AML-193 (cell line): ENCODE data around the gene ALDH4A1.

Source experiments
- DNase-seq, 2 experiments: peaks; one replicate each; lab custom pipeline; 2025; lab: John Stamatoyannopoulos, UW

The ALDH4A1 gene, protein sequence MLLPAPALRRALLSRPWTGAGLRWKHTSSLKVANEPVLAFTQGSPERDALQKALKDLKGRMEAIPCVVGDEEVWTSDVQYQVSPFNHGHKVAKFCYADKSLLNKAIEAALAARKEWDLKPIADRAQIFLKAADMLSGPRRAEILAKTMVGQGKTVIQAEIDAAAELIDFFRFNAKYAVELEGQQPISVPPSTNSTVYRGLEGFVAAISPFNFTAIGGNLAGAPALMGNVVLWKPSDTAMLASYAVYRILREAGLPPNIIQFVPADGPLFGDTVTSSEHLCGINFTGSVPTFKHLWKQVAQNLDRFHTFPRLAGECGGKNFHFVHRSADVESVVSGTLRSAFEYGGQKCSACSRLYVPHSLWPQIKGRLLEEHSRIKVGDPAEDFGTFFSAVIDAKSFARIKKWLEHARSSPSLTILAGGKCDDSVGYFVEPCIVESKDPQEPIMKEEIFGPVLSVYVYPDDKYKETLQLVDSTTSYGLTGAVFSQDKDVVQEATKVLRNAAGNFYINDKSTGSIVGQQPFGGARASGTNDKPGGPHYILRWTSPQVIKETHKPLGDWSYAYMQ

DNA sequence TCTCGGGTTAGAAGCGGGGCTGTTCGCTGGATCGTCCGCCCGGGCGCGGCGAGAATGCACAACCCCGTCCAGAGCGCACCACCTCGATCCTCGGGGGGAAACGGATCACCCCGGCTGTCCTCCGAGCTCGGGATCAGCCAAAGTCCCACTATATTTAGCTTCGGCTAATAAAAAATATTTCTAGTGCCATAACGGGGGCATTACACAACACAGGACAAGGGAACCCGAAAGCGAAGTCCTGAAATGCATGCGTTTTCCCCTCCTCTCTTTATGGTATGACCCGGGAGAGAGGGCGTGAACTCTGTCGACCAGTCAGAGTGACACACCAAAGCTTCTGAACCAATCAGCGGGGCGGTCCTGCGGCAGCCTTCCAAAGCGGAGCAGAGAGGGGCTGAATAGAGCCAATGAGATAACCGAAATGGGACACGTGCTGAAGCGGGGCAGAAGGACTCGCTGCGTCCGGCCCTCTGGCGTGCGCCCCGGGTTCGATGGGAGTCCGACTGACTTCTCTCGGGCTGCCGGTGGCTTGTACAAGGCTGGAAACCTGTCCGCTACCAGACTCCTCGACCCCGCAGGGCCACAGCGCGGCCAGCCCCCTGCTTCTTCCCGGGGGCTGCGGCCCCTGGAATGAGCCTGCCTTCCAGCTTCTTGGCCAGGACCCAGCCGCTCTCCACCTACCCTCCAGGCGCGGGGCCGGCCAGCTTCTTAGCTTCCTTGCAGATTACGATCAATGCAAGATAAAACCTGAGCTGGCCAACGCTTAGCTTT, at the start of gene ALDH4A1:
ALDH4A1 (minus strand) TSS at position 33 of the 768 bp plus-strand sequence; CDS start at position 1, 32 bp downstream.
- peak; percentile 94 to 97 for DNase-seq

DNA sequence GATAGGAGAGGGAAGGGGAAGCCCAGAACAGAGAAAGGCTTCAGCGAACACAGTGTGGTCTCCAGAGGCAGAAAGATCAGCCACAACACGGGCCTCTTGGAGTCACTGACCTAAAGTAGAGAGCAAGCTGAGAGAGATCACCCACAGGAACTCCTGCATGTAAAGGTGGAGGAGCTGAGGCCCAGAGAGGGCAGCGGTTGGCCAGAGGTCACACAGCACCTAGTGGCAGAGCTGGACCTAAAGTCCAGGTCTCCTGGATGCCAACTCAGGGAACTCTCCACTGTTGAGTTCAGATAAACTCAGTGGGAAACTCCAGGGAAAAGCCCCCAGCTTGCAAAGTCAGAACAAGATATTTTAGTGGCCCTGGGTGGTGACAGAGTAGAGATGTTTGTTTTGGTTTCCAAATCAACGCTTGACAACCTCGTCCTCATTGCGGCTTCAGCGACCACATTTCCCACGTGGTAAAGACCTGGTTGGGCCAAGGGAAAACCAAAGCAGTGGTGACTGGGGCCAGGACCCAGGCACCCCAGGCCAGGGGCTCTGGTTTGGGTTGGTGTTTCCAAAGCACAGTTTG, 49.5 kb upstream of the ALDH4A1 start:
- no peak for DNase-seq

DNA sequence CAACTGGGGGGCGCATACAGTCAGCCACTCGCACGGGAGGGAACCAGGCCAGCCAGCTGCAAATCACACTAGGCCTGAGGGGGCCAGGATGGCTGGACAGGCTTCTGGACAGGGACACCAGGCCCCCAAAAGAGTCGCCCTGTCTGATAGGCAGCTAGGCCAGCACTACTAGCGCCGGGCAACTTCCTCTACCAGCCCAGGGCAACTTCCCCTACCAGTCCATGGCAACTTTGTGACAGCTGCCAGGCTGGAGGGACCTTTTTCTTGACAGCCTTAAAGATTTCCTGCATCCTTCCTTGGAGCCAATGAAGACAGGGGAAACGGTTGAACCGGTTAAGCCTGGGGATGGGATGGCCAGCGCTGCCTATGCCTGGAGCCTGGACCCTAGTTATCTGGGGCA, 49.1 kb upstream of the ALDH4A1 start:
- peak; percentile 25 to 72 for DNase-seq

DNA sequence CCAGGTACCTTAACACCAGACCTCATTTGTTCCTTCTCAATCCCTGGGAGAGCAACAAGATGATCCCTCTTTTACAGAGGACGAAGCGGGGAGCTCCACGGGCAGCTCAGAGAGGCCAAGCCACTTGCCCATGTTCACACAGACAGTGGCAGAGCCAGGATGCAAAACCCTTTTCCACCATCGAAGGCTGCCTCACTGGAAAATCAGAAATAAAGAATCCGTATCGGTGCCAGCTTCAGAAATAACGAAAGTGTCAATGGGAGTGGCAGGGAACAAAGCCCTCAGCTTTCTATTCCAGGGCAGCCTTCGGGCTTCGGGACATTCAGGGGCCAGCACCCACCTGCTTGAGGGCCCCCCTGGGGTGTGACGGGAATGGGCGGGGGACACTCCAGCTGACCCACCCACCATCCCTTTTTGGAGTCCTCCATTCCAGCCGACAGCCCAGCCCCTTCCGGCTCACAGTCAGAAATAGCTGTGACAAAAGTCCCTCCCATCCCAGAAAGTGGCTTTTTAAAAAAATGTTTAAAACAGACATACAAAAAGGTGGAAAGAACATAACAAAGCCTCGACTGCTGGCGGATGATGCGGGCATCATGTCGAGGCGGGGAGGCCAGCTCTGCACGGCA, 48.2 kb upstream of the ALDH4A1 start:
- DNase-seq: no peak

DNA sequence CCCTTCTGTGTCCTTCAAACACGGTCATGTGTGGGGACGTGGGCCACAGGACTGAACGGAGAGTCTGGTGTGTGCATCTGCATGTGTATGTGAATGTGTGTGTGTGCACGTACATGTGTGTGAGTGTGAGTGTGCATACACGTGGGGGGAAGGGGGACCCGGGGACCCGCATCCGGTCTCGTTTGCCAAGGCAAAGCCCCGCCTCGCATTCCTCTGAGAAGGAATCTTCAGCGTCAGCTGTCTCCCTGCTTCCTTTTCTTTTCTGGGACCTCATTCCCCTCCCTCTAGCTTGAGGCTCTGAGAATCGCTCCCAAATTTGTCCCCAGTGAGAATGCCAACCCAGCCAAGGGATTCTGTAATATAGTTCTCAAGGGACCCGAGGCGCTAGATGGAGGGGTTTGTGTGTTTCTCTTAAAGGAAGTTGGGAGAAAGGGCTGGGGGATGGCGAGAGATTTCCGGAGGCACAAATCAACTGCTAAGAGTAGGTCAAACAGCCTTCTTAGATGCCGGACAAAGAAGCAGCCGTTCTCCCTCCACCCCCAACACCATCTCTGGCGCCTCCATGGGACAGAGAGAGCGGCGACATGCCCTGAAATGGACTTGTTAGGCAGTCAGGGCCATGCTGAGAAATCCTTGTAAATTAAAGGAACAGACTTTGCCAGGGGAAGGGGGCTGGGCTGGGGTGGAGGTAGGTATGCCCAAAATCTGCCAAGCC, 47.5 kb upstream of the ALDH4A1 start:
- no peak for DNase-seq

DNA sequence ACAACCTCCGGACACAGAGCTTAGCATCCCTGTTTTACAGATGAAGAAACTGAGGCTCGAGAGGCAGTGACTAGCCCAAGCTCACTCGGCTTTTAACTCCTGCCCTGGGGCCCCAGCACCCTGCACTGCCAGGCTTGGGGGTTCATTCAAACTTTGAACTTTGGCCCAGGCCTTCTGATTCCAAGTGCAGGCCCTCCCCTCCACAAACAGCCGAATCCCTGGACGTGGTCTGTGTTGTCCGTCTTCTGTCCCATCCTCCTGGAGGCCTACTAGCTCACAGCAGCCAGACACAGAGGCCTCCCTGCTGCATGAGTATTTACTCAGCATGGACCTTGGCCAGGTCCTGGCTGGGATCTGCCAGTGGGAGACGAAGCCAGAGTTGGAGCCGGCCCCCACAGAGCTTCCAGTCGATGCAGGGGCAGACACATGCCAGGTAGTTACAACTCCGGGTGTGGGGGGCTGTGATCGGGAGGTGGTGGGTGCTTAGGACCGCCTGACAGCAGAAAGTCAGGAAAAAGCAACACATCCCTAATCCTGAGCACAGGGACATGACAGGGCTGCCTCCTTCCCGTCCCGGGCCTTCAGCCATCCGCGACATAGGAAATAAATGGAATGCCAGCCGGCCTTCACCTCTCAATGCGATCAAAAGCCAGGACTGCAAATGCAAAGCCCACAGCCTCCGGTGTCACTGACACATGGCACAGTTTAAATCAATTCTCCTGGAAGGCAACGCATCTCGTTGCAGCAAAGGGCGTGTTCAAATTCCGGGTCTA, 46.7 kb upstream of the ALDH4A1 start:
- no peak for DNase-seq

DNA sequence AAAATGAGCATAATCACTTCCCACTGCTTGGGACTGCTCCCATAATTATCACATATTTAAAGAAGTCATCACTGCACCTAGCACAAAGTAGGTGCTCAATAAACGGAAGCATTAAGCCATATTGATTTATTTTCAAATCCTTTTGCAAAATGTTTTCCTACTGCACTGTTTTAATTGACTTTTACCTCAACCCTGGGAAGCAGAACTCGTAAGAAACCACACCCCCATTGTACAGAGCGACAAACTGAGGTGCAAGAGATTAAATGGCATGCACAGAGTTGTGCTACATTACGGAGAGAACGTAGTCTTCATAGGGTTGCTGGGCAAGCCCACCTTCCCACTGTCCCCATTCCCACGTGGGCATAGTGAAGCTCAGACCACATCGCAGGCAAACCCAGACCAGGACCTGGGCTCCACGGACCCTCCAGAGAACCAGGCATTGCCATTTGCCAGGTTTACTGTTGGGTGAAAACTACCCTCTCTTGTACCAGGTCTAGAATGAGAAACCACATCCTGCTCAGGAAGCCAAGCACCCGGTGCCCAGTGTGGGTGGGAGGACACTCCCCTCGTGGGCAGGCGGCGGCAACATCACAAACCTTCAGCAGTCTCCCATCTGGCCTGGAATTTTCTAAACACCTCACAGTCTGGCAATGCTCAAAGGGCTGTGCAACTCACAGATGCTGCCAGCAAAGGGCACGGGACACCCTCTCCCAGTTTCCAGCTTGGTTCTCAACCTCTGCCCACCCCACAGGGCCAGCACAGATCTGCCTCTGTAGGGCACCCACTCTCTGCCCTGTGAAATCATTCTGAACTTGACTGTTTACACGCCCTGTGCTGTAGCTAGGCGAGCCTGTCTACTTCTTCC, 45.9 kb upstream of the ALDH4A1 start:
- no peak for DNase-seq

DNA sequence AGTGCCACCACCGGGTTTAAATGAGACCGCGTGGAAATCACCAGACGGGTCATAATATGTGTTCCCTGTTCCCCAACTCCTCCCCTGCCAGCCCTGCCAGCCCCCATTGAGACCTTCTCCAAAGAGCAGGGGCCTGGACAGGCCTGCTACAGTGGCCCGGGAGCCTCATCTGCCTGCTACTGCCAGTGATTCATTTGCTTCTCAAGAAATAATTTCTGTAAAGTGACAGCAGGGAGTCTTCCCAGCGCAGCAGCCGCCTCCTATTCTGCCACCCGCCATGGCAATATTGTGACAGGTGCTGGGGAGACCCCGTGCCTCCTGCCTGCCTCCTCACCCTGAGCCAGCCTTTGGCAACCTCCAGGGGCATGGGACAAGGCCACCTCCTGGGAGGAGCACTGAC, 45.2 kb upstream of the ALDH4A1 start:
- DNase-seq: no peak

DNA sequence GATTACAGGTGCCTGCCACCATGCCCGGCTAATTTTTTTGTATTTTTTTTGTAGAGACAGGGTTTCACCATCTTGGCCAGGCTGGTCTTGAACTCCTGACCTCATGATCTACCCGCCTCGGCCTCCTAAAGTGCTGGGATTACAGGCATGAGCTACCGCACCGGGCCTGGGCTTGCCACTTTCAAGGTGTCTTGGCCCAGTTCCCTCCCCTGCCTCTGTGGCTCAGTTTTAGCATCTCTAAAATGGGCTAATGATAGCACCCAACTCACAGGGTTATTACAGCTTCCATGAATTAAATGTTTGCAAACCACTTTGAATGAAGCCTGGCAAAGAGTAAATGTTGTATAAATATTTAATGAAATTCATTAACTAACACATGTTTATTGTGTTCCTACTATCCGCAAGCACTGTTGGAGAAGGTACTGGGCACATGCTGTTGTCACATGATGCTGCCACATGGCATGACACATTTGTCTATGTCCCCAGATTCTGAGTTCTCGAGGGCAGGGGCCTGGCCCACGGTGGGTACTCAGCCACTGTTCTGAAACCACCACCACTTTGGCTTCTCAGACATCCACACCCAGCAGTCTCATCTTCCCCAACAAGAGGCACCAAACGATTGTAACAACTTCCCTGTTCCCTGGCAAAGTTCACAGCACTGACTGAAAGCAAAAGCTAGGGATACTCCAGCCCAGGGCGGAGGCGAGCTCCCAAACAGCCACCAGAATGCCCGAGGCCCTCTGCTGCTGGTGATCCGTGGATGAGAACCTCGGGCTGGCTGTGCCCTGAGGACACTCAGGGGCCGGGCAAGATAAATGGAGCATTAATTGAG, 44.4 kb upstream of the ALDH4A1 start:
- DNase-seq: no peak

DNA sequence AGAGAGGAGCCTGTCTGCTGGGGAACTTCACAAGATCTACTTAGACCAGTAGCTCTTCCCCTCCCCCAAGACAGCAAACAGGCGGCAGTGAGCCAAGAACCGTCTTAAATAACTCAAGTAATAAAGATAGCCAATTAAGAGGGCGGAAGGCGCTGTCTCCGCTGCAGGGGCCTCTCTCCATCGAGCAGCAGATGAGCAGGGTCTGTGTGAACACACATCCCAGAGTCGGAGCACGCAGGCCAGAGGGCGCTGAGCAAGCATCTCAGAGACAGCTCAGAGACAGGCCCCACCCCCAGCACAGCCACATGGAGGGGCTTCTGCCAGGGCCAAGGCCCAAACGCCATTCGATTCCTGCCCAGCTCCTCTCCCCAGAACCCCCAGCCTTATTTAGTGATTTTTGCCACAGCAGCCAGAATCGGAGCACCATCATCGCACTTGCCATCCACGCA, 43.1 kb upstream of the ALDH4A1 start:
- DNase-seq: no peak

DNA sequence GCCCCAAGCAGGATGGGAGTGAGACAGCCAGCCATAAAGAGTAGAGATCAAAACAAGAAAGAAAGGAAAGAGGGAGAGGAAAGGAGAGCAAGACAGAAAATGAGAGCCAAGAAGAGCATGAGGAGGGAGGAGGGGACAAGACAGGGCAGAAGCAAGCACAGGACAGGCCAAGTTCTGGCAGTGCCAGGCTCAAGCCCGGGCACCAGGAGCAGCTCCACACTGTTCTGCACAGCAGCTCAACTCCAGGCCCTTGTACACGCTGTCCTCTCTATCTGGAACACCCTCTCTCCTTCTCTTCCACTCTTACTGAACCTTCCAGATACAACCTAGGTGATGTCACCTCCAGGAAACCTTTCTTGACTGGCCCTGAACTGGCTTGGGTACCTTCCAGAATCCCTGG, 42.5 kb upstream of the ALDH4A1 start:
- no peak for DNase-seq

DNA sequence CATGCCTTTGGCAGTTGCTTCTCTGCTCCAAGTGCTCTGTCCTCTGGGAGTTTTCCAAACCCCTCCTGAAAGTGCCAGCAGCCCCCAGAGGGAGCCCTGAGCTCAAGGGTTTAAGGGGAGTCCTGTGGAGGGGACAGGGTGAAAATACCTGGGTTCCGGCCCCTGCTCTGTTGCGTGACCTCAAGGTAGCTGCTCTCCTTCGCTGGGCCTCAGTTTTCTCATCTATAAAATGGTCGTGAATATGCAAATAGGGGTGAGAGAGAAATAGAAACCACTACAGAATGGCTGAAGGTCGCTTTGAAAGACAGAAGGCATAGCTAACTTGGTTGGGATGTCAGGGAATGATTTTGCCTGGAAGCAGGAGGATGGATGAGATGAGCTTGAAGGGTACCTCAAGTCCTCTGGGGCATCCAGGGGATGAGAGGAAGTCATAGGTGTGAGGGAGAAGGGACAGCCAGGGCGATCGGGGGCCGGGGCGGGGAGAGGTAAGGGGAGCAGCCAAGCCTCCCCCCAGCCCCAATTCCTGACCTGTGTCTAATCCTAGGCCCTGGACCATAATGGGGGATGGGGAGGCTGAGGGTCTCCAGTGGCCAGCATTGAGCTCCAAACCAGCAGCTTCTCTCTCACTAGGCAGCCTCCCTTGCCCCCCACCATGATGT, 41.7 kb upstream of the ALDH4A1 start:
- DNase-seq: no peak

DNA sequence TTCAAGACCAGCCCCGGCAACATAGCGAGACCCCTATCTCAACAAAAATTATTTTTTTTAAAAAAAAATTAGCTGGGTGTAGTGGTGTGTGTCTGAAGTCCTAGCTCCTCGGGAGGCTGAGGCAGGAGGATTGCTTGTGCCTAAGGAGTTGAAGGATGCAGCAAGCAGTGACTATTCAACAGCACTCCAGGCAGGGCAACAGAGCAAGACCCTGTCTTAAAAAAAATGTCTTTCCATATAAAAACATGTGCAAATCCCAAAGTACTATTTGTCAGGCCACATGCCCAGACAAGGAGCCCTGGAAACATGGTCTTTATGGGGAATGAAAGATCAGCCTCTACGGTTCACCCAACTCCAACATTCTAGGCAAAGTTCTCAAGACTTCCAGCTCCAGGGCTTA, 40.8 kb upstream of the ALDH4A1 start:
- no peak for DNase-seq

DNA sequence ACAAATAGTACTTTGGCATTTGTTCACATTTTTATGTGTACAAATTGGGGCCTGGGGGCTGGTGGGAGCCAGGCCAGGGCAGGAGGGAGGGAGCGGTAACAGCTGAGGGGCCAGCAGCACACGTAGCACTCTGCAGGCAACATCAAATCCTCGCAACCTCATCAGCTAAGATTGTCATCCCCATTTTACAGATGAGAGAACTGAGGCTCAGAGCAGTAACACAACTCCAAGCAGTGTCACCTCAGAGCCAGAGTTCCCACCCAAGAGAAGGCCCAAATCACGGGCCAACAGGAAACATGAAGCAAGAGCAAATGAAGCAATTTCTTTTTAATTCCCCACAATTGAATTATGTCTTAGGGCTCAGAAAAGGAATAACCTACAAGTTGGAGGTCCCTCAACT, 40.0 kb upstream of the ALDH4A1 start:
- no peak for DNase-seq

DNA sequence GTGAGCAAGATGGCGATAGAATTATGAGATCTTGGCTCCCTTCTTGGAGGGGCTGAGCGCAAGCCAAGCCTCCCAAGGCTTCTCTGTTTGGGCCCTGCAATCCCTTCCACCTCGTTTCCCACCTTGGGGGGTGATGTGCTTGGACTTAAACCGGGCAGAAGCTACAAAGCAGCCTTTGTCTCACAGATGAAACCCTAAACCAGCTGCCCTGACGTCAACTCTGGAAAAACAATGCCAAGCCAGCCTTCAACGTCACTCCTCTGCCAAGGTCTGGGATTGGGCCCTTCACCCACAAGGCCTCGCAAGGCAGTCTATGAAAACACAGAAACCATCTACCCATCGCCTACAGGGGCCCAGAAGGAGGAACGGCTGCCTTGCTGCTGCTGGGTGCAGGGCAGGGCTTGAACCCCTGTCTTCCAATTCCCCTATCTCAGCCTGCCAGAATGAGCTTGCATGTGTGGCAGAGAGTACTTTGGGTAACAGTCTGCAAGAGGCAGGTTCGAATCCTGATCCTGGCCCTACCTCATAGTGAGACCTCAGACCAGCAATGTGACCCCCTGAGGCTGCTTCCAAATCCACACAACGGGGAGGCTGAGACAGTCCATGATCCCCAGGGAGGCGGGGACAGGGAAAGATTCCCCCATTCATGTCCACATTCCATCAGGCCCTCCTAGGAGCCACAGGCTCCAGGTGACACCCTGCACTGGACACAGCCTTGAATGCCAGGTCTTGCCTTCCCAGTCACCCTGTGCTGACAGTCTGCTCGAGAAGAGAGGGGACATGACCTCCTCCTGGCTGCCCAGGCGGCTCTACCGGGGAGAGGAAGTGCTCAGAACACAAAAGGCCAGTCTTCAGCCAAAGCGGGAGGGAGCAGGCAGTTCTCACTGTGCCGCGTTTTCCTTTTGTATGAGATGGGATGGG, 39.1 kb upstream of the ALDH4A1 start:
- no peak for DNase-seq

DNA sequence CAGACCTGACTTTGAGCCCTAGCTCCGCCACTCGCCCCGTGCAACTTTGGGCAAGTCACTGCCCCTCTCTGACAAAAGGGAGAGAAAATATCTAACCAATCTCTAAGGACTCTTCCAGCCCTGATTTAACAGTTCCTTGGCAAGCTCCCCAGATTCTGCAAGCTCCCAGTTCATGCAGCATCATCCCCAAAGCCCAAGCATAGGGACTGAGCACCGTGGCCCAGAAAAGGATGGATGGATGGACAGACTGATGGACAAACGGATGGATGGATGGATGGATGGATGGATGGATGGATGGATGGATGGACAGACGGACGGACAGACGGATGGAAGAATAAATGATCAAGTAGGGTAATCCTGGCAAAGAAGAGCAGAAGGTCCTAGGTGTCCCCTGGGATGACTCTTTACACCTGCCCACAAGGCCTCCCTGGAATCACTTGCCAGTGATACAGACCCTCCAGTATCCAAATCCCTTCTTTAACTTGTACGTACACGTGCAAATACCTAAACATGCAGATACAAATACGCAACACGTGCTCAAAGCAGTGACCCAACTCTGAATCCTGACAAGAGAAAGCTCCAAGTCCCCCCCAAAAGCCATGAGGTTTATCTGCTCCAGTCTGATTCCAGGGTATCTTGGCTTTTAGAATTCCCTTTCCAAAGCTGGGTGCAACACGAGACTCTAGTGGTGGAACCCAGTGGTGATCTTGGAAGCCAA, 38.1 kb upstream of the ALDH4A1 start:
- no peak for DNase-seq
